Neural progenitor cell (in vitro differentiated cells): ENCODE measurements around the gene ZNF142. TPM values are rescaled to one million over a fixed set of nuclear protein-coding genes. Genes with fewer than 3 reads are reported as not detected.

Source experiments
- DNase-seq: peaks from one replicate; pipeline ENCODE4 v3.0.0-alpha.2; 2016; ENCODE audit warnings: low spot score
- H2AFZ ChIP-seq: fragments of 200-600 bp; sonication (generic); replicated peaks from 2 replicates; pipeline ENCODE4 v1.6.1; 2016; ENCODE audit warnings: antibody characterized with exemption
- H3F3A ChIP-seq: fragments of 200-600 bp; sonication (generic); 2 replicates; pipeline ENCODE4 v1.6.1; 2016; ENCODE audit warnings: antibody characterized with exemption, low read depth
- H3K27ac ChIP-seq: fragments of 200-600 bp; sonication (generic); 2 replicates; pipeline ENCODE4 v1.5.1; 2016; ENCODE audit warnings: mild to moderate bottlenecking
- H3K27me3 ChIP-seq: fragments of 200-600 bp; sonication (generic); 2 replicates; pipeline ENCODE4 v1.6.1; 2016; ENCODE audit warnings: mild to moderate bottlenecking, moderate library complexity
- H3K36me3 ChIP-seq: fragments of 200-600 bp; sonication (generic); 2 replicates; pipeline ENCODE4 v1.5.1; 2016
- H3K4me1 ChIP-seq: fragments of 200-600 bp; sonication (generic); 2 replicates; pipeline ENCODE4 v1.6.1; 2016; ENCODE audit warnings: mixed run types
- H3K4me2 ChIP-seq: fragments of 200-600 bp; sonication (generic); 2 replicates; pipeline ENCODE4 v1.6.1; 2016
- H3K4me3 ChIP-seq: fragments of 200-600 bp; sonication (generic); 2 replicates; pipeline ENCODE4 v1.5.1; 2016
- H3K79me2 ChIP-seq: fragments of 200-600 bp; sonication (generic); 2 replicates; pipeline ENCODE4 v1.6.1; 2016; ENCODE audit warnings: low read depth
- H3K9ac ChIP-seq: fragments of 200-600 bp; sonication (generic); 2 replicates; pipeline ENCODE4 v1.6.1; 2016
- H3K9me3 ChIP-seq: fragments of 200-600 bp; sonication (generic); 2 replicates; pipeline ENCODE4 v1.5.1; 2016; ENCODE audit warnings: low read depth
- H4K20me1 ChIP-seq: fragments of 200-600 bp; sonication (generic); 2 replicates; pipeline ENCODE4 v1.6.1; 2016; ENCODE audit warnings: low read depth
- H3K27ac Mint-ChIP-seq: 3 replicates; pipeline ENCODE4 v1.8.0; 2021; ENCODE audit warnings: mixed read lengths
- H3K27me3 Mint-ChIP-seq: 2 replicates; pipeline ENCODE4 v1.8.0; 2022; ENCODE audit warnings: low read depth, mild to moderate bottlenecking, inconsistent platforms, moderate library complexity, mixed read lengths; ENCODE audit not compliant: insufficient read depth
- H3K36me3 Mint-ChIP-seq: 3 replicates; pipeline ENCODE4 v1.8.0; 2021; ENCODE audit warnings: mixed read lengths
- H3K4me1 Mint-ChIP-seq: 3 replicates; pipeline ENCODE4 v1.8.0; 2021; ENCODE audit warnings: mixed read lengths
- H3K4me3 Mint-ChIP-seq: 3 replicates; pipeline ENCODE4 v1.8.0; 2021; ENCODE audit warnings: mild to moderate bottlenecking, moderate library complexity, mixed read lengths
- H3K9me3 Mint-ChIP-seq: 3 replicates; pipeline ENCODE4 v1.8.0; 2020; ENCODE audit warnings: mixed read lengths
- EZH2 ChIP-seq: fragments of 200-600 bp; sonication (generic); IDR thresholded peaks from 2 replicates; pipeline ENCODE4 v1.6.1; 2017; ENCODE audit warnings: antibody characterized with exemption, mild to moderate bottlenecking, moderate library complexity
- EZH2phosphoT487 ChIP-seq: fragments of 200-600 bp; sonication (generic); IDR thresholded peaks from 2 replicates; pipeline ENCODE4 v1.6.1; 2017; ENCODE audit warnings: antibody characterized with exemption
- total RNA-seq: library from RNA; depleted of rRNA; stranded (reverse); fragments of >200 nt; gene quantifications from 2 replicates; pipeline ENCODE4 v1.2.3, GENCODE V29; 2015; ENCODE audit warnings: low replicate concordance
- TF ChIP-seq, protein P1 (sequence below): fragments of 200-600 bp; sonication (generic); IDR thresholded peaks from 2 replicates; pipeline ENCODE4 v1.5.1; 2017; ENCODE audit warnings: antibody characterized with exemption, mild to moderate bottlenecking

The ZNF142 gene
- total RNA-seq, result 3.3 and 13.5 TPM in 2 replicates

DNA sequence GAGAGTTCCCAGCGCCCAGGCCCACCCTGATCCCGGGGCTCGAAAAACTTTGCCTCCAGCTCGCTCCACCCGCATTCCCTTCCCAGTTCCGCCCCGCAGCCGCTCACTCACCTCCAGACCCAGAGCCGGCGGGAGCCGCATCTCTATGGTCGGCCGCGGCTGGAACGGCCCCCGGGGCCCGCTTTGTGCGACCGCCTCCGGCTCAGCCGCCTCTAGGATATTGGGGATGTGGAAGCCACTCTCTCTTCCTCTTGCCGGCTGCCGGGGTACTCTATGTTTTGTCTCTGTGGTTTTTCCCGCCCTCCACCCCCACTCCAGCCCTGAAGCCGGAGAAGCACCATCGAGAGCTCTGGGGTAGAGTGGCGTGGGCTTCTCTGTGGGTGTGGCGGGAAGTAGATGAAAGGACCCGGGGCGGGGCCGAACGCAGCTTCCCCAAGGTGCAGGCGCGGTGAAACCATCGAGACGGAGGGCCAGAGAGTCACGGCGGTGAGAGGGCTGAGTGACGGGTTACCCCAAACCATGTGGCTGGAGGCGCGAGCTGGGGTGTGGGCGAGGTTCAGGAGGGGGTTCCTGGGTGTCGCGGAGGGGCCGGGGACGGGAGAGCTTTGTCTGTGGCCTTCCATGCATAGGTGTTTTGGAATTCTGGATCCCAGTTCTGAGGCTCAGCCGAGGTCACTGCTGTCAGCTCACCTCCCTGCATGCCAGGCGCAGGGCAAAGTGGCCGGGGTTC is at the start of gene ZNF142, which contains the start of gene BCS1L:
Gene ZNF142 (minus strand): TSS at position 366 of the 730 bp plus-strand sequence. CDS start 3,194 bp downstream, outside the sequence.
Gene BCS1L (plus strand): TSS at position 426 of the 730 bp plus-strand sequence. CDS start 1,305 bp downstream, outside the sequence.
- H3K36me3 ChIP-seq, result peaks cover 4% of the 10 kb centered on the region
- H4K20me1 ChIP-seq, result no peaks in the 10 kb centered on the region
- H3K79me2 ChIP-seq, result peaks cover 26% of the 10 kb centered on the region

GRCh38 chr2:218708086-218708485 is 48.7 kb upstream of the ZNF142 start:
- H3K4me1 ChIP-seq, result no peaks in the 10 kb centered on the region
- no peaks in the 10 kb centered on the region for H3K36me3 ChIP-seq
- no peak for DNase-seq
- H3F3A ChIP-seq, result no peaks in the 10 kb centered on the region
- H3K9ac ChIP-seq, result no peak overlapping the region
- H3K27me3 ChIP-seq, result no peaks in the 10 kb centered on the region
- no peaks in the 10 kb centered on the region for H3K9me3 ChIP-seq
- Mint-ChIP-seq H3K27ac (no peak overlapping the region), H3K9me3 (no peaks in the 10 kb centered on the region), H3K27me3 (no peaks in the 10 kb centered on the region), H3K36me3 (no peaks in the 10 kb centered on the region), H3K4me3 (no peak overlapping the region), H3K4me1 (peaks cover 7% of the 10 kb centered on the region)
- H2AFZ ChIP-seq, result no peak overlapping the region
- no peak overlapping the region for H3K4me2 ChIP-seq
- H3K79me2 ChIP-seq, result peaks cover 24% of the 10 kb centered on the region
- TF ChIP-seq EZH2, result no peak
- TF ChIP-seq, protein P1, sequence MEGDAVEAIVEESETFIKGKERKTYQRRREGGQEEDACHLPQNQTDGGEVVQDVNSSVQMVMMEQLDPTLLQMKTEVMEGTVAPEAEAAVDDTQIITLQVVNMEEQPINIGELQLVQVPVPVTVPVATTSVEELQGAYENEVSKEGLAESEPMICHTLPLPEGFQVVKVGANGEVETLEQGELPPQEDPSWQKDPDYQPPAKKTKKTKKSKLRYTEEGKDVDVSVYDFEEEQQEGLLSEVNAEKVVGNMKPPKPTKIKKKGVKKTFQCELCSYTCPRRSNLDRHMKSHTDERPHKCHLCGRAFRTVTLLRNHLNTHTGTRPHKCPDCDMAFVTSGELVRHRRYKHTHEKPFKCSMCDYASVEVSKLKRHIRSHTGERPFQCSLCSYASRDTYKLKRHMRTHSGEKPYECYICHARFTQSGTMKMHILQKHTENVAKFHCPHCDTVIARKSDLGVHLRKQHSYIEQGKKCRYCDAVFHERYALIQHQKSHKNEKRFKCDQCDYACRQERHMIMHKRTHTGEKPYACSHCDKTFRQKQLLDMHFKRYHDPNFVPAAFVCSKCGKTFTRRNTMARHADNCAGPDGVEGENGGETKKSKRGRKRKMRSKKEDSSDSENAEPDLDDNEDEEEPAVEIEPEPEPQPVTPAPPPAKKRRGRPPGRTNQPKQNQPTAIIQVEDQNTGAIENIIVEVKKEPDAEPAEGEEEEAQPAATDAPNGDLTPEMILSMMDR, result no peak
- peaks cover under 1% of the 10 kb centered on the region for H4K20me1 ChIP-seq
- no peak overlapping the region for H3K27ac ChIP-seq
- H3K4me3 ChIP-seq, result no peak overlapping the region

More for the DNA sequence above, at the start of gene ZNF142, which contains the start of gene BCS1L:
- Histone ChIP-seq H3K27me3 (no peaks in the 10 kb centered on the region), H3K4me1 (peaks cover 3% of the 10 kb centered on the region), H3K9ac (peak within 1 kb of the TSS; percentile 77), H2AFZ (peak within 1 kb of the TSS; percentile 97), H3F3A (peaks cover 9% of the 10 kb centered on the region), H3K27ac (peak within 1 kb of the TSS; percentile 69), H3K4me3 (peak within 1 kb of the TSS; percentile 95), H3K4me2 (peak within 1 kb of the TSS; percentile 97), H3K9me3 (no peaks in the 10 kb centered on the region)
- DNase-seq, result peak; percentile 94
- peaks cover 23% of the 10 kb centered on the region for H3K4me1 Mint-ChIP-seq
- no peak for TF ChIP-seq EZH2
- TF ChIP-seq, protein P1, result no peak
- TF ChIP-seq EZH2phosphoT487, result no peak
- peaks cover 17% of the 10 kb centered on the region for H3K36me3 Mint-ChIP-seq
- H3K9me3 Mint-ChIP-seq, result no peaks in the 10 kb centered on the region
- H3K27me3 Mint-ChIP-seq, result peaks cover 9% of the 10 kb centered on the region
- peak within 1 kb of the TSS; percentile 99 for H3K4me3 Mint-ChIP-seq
- peak within 1 kb of the TSS; percentile 96 for H3K27ac Mint-ChIP-seq

DNA sequence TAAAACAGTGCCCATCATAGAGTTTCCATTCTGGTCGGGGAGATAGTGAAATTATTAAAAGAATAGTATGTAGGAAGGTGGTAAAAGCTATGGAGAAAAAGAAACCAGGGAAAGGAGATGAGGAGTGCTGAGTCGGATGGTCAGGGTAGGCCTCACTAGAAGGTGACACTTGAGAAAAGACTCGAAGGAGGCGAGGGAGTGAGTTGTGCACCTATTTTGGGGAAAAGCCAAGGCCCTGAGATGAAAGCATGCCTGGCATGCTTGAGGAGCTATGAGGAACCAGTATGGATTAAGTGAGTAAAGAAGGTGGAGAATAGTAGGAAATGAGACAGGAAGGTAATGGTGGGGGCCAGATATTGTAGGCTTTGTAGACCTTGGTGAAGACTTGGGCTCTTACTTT is 43.9 kb upstream of the ZNF142 start:
- peaks cover 4% of the 10 kb centered on the region for H3F3A ChIP-seq
- no peaks in the 10 kb centered on the region for H3K79me2 ChIP-seq
- no peaks in the 10 kb centered on the region for H4K20me1 ChIP-seq
- H3K27ac ChIP-seq, result no peak overlapping the region
- no peaks in the 10 kb centered on the region for H3K4me1 ChIP-seq
- H3K27me3 ChIP-seq, result no peaks in the 10 kb centered on the region
- no peaks in the 10 kb centered on the region for H3K36me3 ChIP-seq
- TF ChIP-seq EZH2phosphoT487 (no peak), EZH2 (no peak)
- TF ChIP-seq, protein P1, result no peak
- Mint-ChIP-seq H3K27me3 (peaks cover 3% of the 10 kb centered on the region), H3K4me1 (no peaks in the 10 kb centered on the region), H3K4me3 (no peak overlapping the region), H3K27ac (no peak overlapping the region), H3K9me3 (no peaks in the 10 kb centered on the region), H3K36me3 (peaks cover 17% of the 10 kb centered on the region)
- no peak overlapping the region for H3K9ac ChIP-seq
- H3K4me3 ChIP-seq, result no peak overlapping the region
- no peak overlapping the region for H2AFZ ChIP-seq
- DNase-seq, result no peak
- H3K9me3 ChIP-seq, result no peaks in the 10 kb centered on the region
- no peak overlapping the region for H3K4me2 ChIP-seq
